SK-N-SH treated with all-trans-retinoic acid at 6 μM for 48 hours (cell line): ENCODE measurements around the gene PTPRG.

Experiments
- ARNTL ChIP-seq: fragments of 450-650 bp; formaldehyde crosslinking; IDR thresholded peaks from 2 replicates; pipeline ENCODE4 v1.5.0; 2020; ENCODE audit warnings: low read depth, mild to moderate bottlenecking, moderate library complexity, borderline replicate concordance
- SNAI2 ChIP-seq: fragments of 250-450 bp; sonication (Bioruptor Pico); IDR thresholded peaks from 2 replicates; pipeline ENCODE4 v1.5.0; 2020; ENCODE audit warnings: mild to moderate bottlenecking, moderate library complexity

DNA sequence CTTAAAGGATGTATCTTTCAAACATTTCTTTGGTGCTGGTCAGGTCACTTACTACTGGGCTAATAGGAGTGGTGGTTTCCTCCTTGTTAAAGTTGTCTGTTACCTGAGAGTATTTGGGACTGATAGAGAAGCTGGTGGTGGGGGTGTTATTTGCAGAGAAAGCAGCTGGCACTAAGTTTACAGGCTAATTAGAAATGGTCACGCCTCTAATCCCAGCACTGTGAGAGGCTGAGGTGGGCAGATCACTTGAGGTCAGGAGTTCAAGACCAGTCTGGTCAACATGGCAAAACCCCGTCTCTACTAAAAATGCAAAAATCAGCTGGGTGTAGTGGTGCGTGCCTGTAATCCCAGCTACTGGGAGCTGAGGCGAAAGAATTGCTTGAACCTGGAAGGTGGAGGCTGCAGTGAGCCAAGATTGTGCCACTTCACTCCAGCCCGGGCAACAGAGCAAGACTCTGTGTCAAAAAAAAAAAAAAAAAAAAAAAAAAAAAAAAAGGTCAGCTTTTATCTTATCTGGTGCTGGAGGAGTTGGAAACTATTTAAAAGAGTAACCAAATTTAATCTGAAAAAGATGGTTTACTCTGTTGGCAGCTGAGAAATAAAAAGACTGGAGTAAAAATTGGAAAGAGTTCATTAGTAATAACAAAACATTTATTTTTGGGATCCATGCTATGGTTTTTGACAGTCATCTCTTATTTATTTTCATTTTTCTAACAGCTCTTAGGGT, 332.6 kb downstream of the PTPRG start:
- TF ChIP-seq ARNTL (CRISPR knock-in tag) (no peak), SNAI2 (CRISPR knock-in tag) (no peak)
